ENCODE results near the gene GPR63. TPM values are rescaled to one million over a fixed set of nuclear protein-coding genes. Genes with fewer than 3 reads are reported as not detected.

GPR63 gene
- total and polyA plus RNA-seq, 4 donors, result 2.6 to 6.0 (median 3.8) TPM

DNA sequence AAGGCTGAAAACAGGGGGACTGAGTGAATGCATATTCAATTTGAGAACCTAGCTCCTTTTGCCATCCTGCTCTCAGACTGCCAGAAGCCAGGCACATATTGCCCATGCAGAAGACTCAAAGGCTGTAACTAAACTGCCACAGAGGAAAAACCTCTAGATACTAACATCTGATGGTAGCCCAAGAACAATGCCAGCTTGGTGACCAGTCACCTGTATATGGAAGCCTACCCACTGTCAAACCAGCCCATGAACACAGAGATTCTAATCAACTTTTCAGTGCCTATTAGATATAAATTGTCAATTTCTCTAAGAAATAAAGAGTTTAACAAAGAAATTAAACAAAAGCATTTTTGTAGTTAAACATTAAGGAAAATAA lies 34.2 kb downstream of the GPR63 start:
- Histone ChIP-seq H3K9me3 (ENCODE audit: control insufficient read depth, insufficient read depth, low read length) (no peaks in the 10 kb centered on the region), H3K27ac (ENCODE audit: low read depth, low read length) (no peak overlapping the region), H3K27me3 (ENCODE audit: control insufficient read depth, insufficient read depth, low read length) (no peaks in the 10 kb centered on the region), H3K4me1 (ENCODE audit: control insufficient read depth, insufficient read depth, low read length) (no peaks in the 10 kb centered on the region), H3K4me3 (ENCODE audit: low read depth, low read length) (no peak overlapping the region), H3K36me3 (ENCODE audit: control insufficient read depth, insufficient read depth, low read length) (no peaks in the 10 kb centered on the region)
- DNase-seq (ENCODE audit: low read depth in 4 of 6, low spot score in 6 of 6), result no peak

DNA sequence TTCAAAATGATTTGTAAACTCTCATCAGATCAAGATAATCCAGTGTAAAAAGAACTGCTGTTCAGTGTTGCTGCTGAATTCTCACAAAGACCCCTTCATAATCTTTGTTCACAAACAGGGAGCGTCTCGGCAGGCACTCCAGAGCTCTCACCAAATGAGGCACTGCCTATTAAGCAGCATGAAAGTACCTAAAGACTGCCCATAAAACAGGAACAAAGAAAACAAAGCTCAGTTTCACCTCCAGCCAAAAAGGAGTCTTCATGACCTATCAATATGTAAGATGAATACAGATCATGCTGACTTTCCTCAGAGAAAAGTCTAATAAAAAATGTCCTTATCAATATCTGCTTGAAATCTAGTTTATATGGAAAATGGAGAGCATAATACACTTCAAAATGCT lies 41.8 kb downstream of the GPR63 start:
- WGBS (ENCODE audit: insufficient coverage), result no CpG with 5 or more reads among the region's 2 CpGs
- peak in 4 of 6 donors; percentile 13 to 62 (median 23) for DNase-seq (ENCODE audit: low read depth in 4 of 6, low spot score in 6 of 6)
- no peaks in the 10 kb centered on the region for H3K9me3 ChIP-seq (ENCODE audit: control insufficient read depth, insufficient read depth, low read length)
- H3K27ac ChIP-seq (ENCODE audit: low read depth, low read length), result no peak overlapping the region
- H3K27me3 ChIP-seq (ENCODE audit: control insufficient read depth, insufficient read depth, low read length), result no peaks in the 10 kb centered on the region
- H3K4me1 ChIP-seq (ENCODE audit: control insufficient read depth, insufficient read depth, low read length), result no peaks in the 10 kb centered on the region
- H3K36me3 ChIP-seq (ENCODE audit: control insufficient read depth, insufficient read depth, low read length), result no peaks in the 10 kb centered on the region
- no peak overlapping the region for H3K4me3 ChIP-seq (ENCODE audit: low read depth, low read length)

DNA sequence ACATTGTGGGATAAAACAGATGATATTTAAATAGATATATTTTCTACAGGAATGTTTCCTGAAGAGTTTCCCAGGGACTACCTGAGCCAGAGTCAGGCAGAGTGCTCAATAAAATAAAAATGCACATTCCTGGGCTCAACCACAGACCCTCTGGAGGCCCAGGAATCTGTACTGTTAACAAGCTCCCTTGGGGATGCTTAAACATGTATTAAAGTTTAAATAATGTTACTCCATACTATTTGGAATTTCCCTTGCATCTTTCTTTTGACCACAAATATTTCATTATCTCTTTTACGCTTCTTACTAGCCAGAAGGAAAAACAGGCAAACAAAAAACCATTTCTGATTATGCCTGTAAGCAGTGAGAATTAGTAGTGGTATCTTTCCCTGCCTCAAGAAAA lies 42.3 kb downstream of the GPR63 start:
- Histone ChIP-seq H3K27ac (ENCODE audit: low read depth, low read length) (no peak overlapping the region), H3K4me3 (ENCODE audit: low read depth, low read length) (no peak overlapping the region)
- no CpG with 5 or more reads among the region's 1 CpG for WGBS (ENCODE audit: insufficient coverage)

DNA sequence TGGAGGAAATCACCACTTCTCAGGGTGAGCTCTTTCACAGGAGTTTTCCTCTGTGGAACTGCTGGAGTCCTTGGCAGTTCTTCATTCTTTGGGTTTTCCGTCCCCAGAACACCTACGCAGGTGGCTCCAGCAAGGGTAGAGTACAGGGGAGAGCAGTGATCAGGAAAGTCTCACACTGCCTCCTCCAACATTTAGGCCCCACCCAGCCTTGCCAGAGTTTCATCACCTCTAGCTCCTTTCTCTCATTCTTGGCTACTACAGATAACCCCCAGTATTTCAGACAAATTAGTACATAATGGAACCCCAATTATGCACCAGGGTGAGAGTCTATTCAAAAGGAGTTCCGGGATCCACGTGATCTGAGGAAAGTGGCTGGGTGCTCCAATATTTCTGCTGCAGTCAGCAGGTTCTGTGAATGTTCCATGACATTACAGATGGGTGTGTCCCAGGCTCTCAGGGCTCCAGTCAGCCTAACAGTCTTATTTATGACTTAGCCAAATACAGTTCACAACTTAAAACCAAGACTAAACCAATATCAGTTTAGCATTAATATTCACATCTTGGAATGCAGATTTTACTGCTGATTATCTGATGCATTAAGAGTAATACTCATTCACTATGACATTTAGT lies 44.6 kb downstream of the GPR63 start:
- WGBS (ENCODE audit: insufficient coverage), result 76% methylated on average over 2 of the region's 4 CpGs

More for the DNA sequence above, 42.3 kb downstream of the GPR63 start:
- Histone ChIP-seq H3K4me1 (ENCODE audit: control insufficient read depth, insufficient read depth, low read length) (no peaks in the 10 kb centered on the region), H3K9me3 (ENCODE audit: control insufficient read depth, insufficient read depth, low read length) (no peaks in the 10 kb centered on the region), H3K36me3 (ENCODE audit: control insufficient read depth, insufficient read depth, low read length) (no peaks in the 10 kb centered on the region), H3K27me3 (ENCODE audit: control insufficient read depth, insufficient read depth, low read length) (no peaks in the 10 kb centered on the region)
- DNase-seq (ENCODE audit: low read depth in 4 of 6, low spot score in 6 of 6), result no peak

DNA sequence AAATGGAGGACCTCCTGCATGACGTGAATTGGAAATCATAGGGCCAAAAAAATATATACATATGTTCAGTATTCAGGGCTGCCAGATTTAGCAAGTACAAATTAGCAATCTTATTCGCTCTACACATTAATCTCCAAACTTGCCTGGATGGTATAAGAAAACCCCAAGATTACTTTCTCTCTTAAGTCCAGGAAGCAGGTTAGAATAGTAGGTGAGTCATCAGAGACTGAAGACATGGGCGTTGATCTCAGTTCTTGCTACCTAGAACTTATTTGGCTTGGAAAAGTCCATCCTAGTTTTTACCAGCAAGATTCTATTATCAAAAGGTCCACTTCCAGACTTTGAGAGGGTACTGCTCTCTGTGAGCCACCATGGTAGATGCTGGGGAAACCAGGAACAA lies 47.4 kb downstream of the GPR63 start:
- no peaks in the 10 kb centered on the region for H3K4me1 ChIP-seq (ENCODE audit: control insufficient read depth, insufficient read depth, low read length)

More for the DNA sequence above, 44.6 kb downstream of the GPR63 start:
- Histone ChIP-seq H3K36me3 (ENCODE audit: control insufficient read depth, insufficient read depth, low read length) (no peaks in the 10 kb centered on the region), H3K27me3 (ENCODE audit: control insufficient read depth, insufficient read depth, low read length) (no peaks in the 10 kb centered on the region), H3K4me1 (ENCODE audit: control insufficient read depth, insufficient read depth, low read length) (no peaks in the 10 kb centered on the region), H3K27ac (ENCODE audit: low read depth, low read length) (no peak overlapping the region), H3K9me3 (ENCODE audit: control insufficient read depth, insufficient read depth, low read length) (no peaks in the 10 kb centered on the region), H3K4me3 (ENCODE audit: low read depth, low read length) (no peak overlapping the region)
- DNase-seq (ENCODE audit: low read depth in 4 of 6, low spot score in 6 of 6), result no peak

DNA sequence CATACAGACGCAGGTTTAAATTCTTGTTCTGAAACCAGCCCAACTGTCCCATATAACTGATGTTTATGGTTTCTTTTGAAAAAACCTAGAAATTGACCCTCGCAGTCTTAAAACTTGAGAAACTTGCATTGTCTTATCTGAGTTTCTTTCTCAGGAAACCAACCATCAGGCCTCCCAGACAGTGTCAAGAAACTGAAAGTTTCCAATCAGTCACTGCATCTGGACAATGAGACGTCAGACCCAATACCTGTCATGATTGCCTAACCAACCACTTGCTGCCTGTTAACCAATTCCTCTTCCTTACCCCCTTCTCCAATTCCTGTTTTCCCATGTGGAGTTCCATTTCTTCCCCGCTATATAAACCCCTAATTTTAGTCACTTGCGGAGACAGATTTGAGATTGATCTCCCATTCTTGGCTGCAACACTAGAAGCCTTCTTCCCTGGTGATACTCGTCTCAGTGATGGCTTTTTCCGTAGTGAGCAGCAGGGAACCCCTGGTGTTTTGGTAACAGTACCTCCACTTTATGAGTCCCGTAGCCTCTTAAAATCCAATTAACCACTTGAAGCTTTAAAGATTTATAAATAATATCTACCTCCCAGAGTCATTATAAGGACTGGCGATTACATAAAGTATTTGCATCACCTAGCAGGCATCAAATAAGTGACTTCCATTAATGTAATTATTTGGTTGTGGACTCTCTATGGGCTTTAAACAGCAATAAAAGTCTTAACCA lies 49.3 kb downstream of the GPR63 start:
- no peak overlapping the region for H3K27ac ChIP-seq (ENCODE audit: low read depth, low read length)
- H3K27me3 ChIP-seq (ENCODE audit: control insufficient read depth, insufficient read depth, low read length), result no peaks in the 10 kb centered on the region
- no peaks in the 10 kb centered on the region for H3K36me3 ChIP-seq (ENCODE audit: control insufficient read depth, insufficient read depth, low read length)
- no peaks in the 10 kb centered on the region for H3K9me3 ChIP-seq (ENCODE audit: control insufficient read depth, insufficient read depth, low read length)
- no peak overlapping the region for H3K4me3 ChIP-seq (ENCODE audit: low read depth, low read length)
- DNase-seq (ENCODE audit: low read depth in 4 of 6, low spot score in 6 of 6), result no peak
- H3K4me1 ChIP-seq (ENCODE audit: control insufficient read depth, insufficient read depth, low read length), result no peaks in the 10 kb centered on the region
- 65% methylated on average over 5 of the region's 9 CpGs for WGBS (ENCODE audit: insufficient coverage)

More for the DNA sequence above, 47.4 kb downstream of the GPR63 start:
- no peaks in the 10 kb centered on the region for H3K36me3 ChIP-seq (ENCODE audit: control insufficient read depth, insufficient read depth, low read length)
- no peak overlapping the region for H3K4me3 ChIP-seq (ENCODE audit: low read depth, low read length)
- H3K9me3 ChIP-seq (ENCODE audit: control insufficient read depth, insufficient read depth, low read length), result no peaks in the 10 kb centered on the region
- 100% methylated on average over 1 of the region's 3 CpGs for WGBS (ENCODE audit: insufficient coverage)
- H3K27me3 ChIP-seq (ENCODE audit: control insufficient read depth, insufficient read depth, low read length), result no peaks in the 10 kb centered on the region
- no peak for DNase-seq (ENCODE audit: low read depth in 4 of 6, low spot score in 6 of 6)
- H3K27ac ChIP-seq (ENCODE audit: low read depth, low read length), result no peak overlapping the region

DNA sequence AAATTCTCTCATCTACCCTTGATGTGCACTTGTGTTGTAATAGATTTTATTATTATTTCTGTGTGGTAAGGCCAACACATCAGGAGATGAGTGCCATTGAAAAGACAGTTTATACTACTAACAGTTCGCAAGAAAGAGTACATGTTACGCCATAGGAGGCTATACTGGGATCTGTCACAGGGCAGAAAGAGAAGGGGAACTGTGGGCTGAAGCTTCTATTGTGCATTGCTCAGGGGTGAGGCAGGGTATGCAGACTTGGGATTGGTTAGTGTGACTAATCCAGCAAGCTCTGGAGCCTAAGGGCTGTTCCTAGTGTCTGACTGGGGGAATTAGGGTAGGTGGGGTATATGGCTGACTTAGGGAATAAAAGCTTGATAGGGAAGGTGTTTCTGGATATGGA lies 50.9 kb downstream of the GPR63 start:
- WGBS (ENCODE audit: insufficient coverage), result 93% methylated on average over 2 of the region's 2 CpGs
- DNase-seq (ENCODE audit: low read depth in 4 of 6, low spot score in 6 of 6), result no peak
- Histone ChIP-seq H3K27ac (ENCODE audit: low read depth, low read length) (no peak overlapping the region), H3K9me3 (ENCODE audit: control insufficient read depth, insufficient read depth, low read length) (no peaks in the 10 kb centered on the region), H3K4me3 (ENCODE audit: low read depth, low read length) (no peak overlapping the region), H3K36me3 (ENCODE audit: control insufficient read depth, insufficient read depth, low read length) (no peaks in the 10 kb centered on the region), H3K27me3 (ENCODE audit: control insufficient read depth, insufficient read depth, low read length) (no peaks in the 10 kb centered on the region), H3K4me1 (ENCODE audit: control insufficient read depth, insufficient read depth, low read length) (no peaks in the 10 kb centered on the region)

DNA sequence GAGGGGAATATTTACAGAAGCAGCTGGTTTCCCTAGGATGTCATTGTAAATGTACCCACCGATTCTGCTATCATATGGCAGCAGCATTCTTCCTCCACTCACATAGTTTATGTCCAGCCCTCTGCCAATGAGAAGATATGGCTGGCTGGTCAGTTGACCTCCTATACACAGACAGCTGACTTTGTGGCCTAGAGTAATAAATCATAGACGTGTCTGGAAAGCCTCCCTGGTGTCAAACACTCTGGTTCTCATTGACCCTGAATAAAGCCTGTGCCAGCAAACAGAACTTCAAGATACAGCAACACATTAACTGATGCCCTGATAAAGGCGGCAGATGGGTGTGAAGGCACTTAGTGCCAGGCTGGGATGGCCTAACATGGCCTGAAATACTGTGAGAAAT lies 52.6 kb downstream of the GPR63 start:
- no CpG with 5 or more reads among the region's 3 CpGs for WGBS (ENCODE audit: insufficient coverage)
- no peak for DNase-seq (ENCODE audit: low read depth in 4 of 6, low spot score in 6 of 6)
- Histone ChIP-seq H3K27ac (ENCODE audit: low read depth, low read length) (no peak overlapping the region), H3K27me3 (ENCODE audit: control insufficient read depth, insufficient read depth, low read length) (no peaks in the 10 kb centered on the region), H3K9me3 (ENCODE audit: control insufficient read depth, insufficient read depth, low read length) (no peaks in the 10 kb centered on the region), H3K4me3 (ENCODE audit: low read depth, low read length) (no peak overlapping the region), H3K4me1 (ENCODE audit: control insufficient read depth, insufficient read depth, low read length) (no peaks in the 10 kb centered on the region), H3K36me3 (ENCODE audit: control insufficient read depth, insufficient read depth, low read length) (no peaks in the 10 kb centered on the region)

DNA sequence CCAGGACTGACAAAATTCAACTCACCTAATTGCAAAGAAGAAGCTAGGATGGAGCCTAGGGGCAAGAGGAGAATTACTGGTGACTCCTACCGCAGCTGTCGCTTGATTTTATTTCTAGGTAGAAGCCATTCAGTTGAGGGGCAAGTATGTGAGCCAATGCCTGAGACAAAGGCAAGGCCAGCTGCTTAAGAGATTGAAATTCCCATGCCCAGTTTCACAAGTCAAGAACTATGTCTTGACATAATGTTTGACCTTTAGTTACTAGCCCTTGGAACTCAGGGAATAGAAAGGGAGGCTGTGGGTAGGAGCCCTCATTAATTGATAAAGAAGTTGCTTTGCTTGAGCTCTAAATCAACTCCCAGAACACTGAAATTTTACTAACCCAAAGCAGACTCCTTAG lies 54.0 kb downstream of the GPR63 start:
- Histone ChIP-seq H3K27ac (ENCODE audit: low read depth, low read length) (no peak overlapping the region), H3K27me3 (ENCODE audit: control insufficient read depth, insufficient read depth, low read length) (no peaks in the 10 kb centered on the region), H3K4me1 (ENCODE audit: control insufficient read depth, insufficient read depth, low read length) (no peaks in the 10 kb centered on the region), H3K9me3 (ENCODE audit: control insufficient read depth, insufficient read depth, low read length) (no peaks in the 10 kb centered on the region), H3K4me3 (ENCODE audit: low read depth, low read length) (no peak overlapping the region), H3K36me3 (ENCODE audit: control insufficient read depth, insufficient read depth, low read length) (no peaks in the 10 kb centered on the region)
- 93% methylated on average over 2 of the region's 2 CpGs for whole genome bisulfite sequencing (ENCODE audit: insufficient coverage)
- no peak for DNase-seq (ENCODE audit: low read depth in 4 of 6, low spot score in 6 of 6)

DNA sequence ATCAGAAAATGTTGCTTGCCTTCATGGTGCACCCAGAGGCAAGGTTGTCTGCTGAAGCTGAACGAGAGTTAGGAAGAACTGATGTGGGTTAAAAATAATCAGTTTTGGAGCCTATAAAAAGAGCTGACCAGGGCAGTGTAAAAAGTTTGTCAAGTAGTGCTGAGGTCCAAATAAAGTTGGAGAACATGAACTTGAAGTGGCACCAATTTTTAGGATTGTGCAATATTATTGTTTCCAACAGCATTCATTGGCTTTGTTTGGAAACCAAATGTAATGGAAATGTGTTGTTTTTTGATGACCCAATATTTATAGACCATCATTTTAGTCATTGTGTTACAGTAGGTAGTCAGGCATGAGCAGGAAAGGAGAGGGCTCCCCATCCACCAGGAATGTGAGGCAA lies 55.7 kb downstream of the GPR63 start:
- H3K4me1 ChIP-seq (ENCODE audit: control insufficient read depth, insufficient read depth, low read length), result no peaks in the 10 kb centered on the region

More for the DNA sequence above, 55.7 kb downstream of the GPR63 start:
- H3K27ac ChIP-seq (ENCODE audit: low read depth, low read length), result no peak overlapping the region
- H3K9me3 ChIP-seq (ENCODE audit: control insufficient read depth, insufficient read depth, low read length), result no peaks in the 10 kb centered on the region
- WGBS (ENCODE audit: insufficient coverage), result 90% methylated on average over 1 of the region's 1 CpG
- no peaks in the 10 kb centered on the region for H3K36me3 ChIP-seq (ENCODE audit: control insufficient read depth, insufficient read depth, low read length)
- no peak overlapping the region for H3K4me3 ChIP-seq (ENCODE audit: low read depth, low read length)
- H3K27me3 ChIP-seq (ENCODE audit: control insufficient read depth, insufficient read depth, low read length), result no peaks in the 10 kb centered on the region
- no peak for DNase-seq (ENCODE audit: low read depth in 4 of 6, low spot score in 6 of 6)
